Urinary bladder (tissue), 4 donors: Measurements from ENCODE around the gene COL9A2. TPM values are rescaled to one million over a fixed set of nuclear protein-coding genes. Genes with fewer than 3 reads are reported as not detected.
A peak's percentile ranks its signal among the peaks of the same experiment; 100 is the strongest.

Experiments used
- DNase-seq: peaks from one replicate; pipeline ENCODE4 v3.0.0-alpha.2; 2015; ENCODE audit errors: extremely low spot score
- H3K27ac ChIP-seq: one replicate; pipeline ENCODE4 v1.5.1; 2013; ENCODE audit warnings: low read depth, mild to moderate bottlenecking, moderate library complexity
- H3K36me3 ChIP-seq: one replicate; pipeline ENCODE4 v1.6.1; 2013; ENCODE audit warnings: mild to moderate bottlenecking, moderate library complexity; ENCODE audit not compliant: insufficient read depth
- H3K4me1 ChIP-seq: one replicate; pipeline ENCODE4 v1.6.1; 2013; ENCODE audit warnings: mild to moderate bottlenecking, moderate library complexity; ENCODE audit not compliant: insufficient read depth
- H3K4me3 ChIP-seq: one replicate; pipeline ENCODE4 v1.5.1; 2013; ENCODE audit warnings: low read depth, low read length
- WGBS: extraction: QIAGEN DNeasy Blood & Tissue Kit; methylation state at CpG from one replicate; pipeline ENCODE4 v1.1.7; 2013; 5-methylcytosine and 5-hydroxymethylcytosine counted together
- polyA plus RNA-seq: library from polyadenylated mRNA; stranded (reverse); fragments of 200-250 nt; gene quantifications from one replicate; pipeline ENCODE4 v1.2.3, GENCODE V29; 2013
- total RNA-seq: library from RNA; depleted of rRNA; stranded (reverse); fragments of >200 nt; gene quantifications from one replicate; pipeline ENCODE4 v1.2.3, GENCODE V29; 2014
- donor health status: healthy with polysubstance abuse.
- donor health status: healthy.

COL9A2 gene
- total and polyA plus RNA-seq, 2 donors = 8.7 to 11.2 TPM

GRCh38 chr1:40314721-40315238 lies 2.3 kb downstream of the COL9A2 start:
- H3K4me1 ChIP-seq = no peaks in the 10 kb centered on the region
- H3K4me3 ChIP-seq = peak overlapping the region; percentile 16
- no peak overlapping the region for H3K27ac ChIP-seq
- no peak for DNase-seq
- no peaks in the 10 kb centered on the region for H3K36me3 ChIP-seq
- WGBS = 30% methylated on average over 13 of the region's 13 CpGs

GRCh38 chr1:40313958-40314720 lies 2.9 kb downstream of the COL9A2 start:
- no peak for DNase-seq
- 87% methylated on average over 9 of the region's 9 CpGs for WGBS
- Histone ChIP-seq H3K36me3 (no peaks in the 10 kb centered on the region), H3K4me1 (no peaks in the 10 kb centered on the region), H3K27ac (no peak overlapping the region), H3K4me3 (no peak overlapping the region)

GRCh38 chr1:40313329-40313957 lies 3.6 kb downstream of the COL9A2 start:
- H3K4me1 ChIP-seq = no peaks in the 10 kb centered on the region
- no peaks in the 10 kb centered on the region for H3K36me3 ChIP-seq
- no peak overlapping the region for H3K27ac ChIP-seq
- no peak overlapping the region for H3K4me3 ChIP-seq
- WGBS = 88% methylated on average over 5 of the region's 5 CpGs
- DNase-seq = no peak

GRCh38 chr1:40312238-40313205 lies 4.6 kb downstream of the COL9A2 start:
- H3K36me3 ChIP-seq = no peaks in the 10 kb centered on the region
- no peaks in the 10 kb centered on the region for H3K4me1 ChIP-seq
- H3K27ac ChIP-seq = no peak overlapping the region
- no peak for DNase-seq
- H3K4me3 ChIP-seq = no peak overlapping the region
- WGBS = 71% methylated on average over 10 of the region's 10 CpGs

GRCh38 chr1:40311692-40312091 lies 5.4 kb downstream of the COL9A2 start:
- Histone ChIP-seq H3K4me3 (no peak overlapping the region), H3K27ac (no peak overlapping the region), H3K36me3 (no peaks in the 10 kb centered on the region), H3K4me1 (no peaks in the 10 kb centered on the region)
- 95% methylated on average over 5 of the region's 5 CpGs for WGBS
- DNase-seq = no peak

- no peak for DNase-seq
- H3K36me3 ChIP-seq = no peaks in the 10 kb centered on the region
- 84% methylated on average over 22 of the region's 22 CpGs for WGBS
- H3K4me1 ChIP-seq = no peaks in the 10 kb centered on the region
- no peak overlapping the region for H3K27ac ChIP-seq
- no peak overlapping the region for H3K4me3 ChIP-seq
Measured at GRCh38 chr1:40310983-40311642, 6.0 kb downstream of the COL9A2 start.

GRCh38 chr1:40310129-40310461 lies 7.0 kb downstream of the COL9A2 start:
- WGBS = 74% methylated on average over 2 of the region's 2 CpGs
- DNase-seq = no peak
- H3K27ac ChIP-seq = no peak overlapping the region
- no peaks in the 10 kb centered on the region for H3K36me3 ChIP-seq
- no peak overlapping the region for H3K4me3 ChIP-seq
- no peaks in the 10 kb centered on the region for H3K4me1 ChIP-seq

- no peak for DNase-seq
- 81% methylated on average over 8 of the region's 8 CpGs for WGBS
- Histone ChIP-seq H3K4me3 (no peak overlapping the region), H3K4me1 (no peaks in the 10 kb centered on the region), H3K27ac (no peak overlapping the region), H3K36me3 (no peaks in the 10 kb centered on the region)
Measured at GRCh38 chr1:40309374-40310128, 7.5 kb downstream of the COL9A2 start.

- no peak overlapping the region for H3K27ac ChIP-seq
- no peak for DNase-seq
- no peak overlapping the region for H3K4me3 ChIP-seq
- no peaks in the 10 kb centered on the region for H3K4me1 ChIP-seq
- 69% methylated on average over 6 of the region's 6 CpGs for WGBS
- H3K36me3 ChIP-seq = no peaks in the 10 kb centered on the region
Measured at GRCh38 chr1:40308036-40308727, 8.9 kb downstream of the COL9A2 start.

GRCh38 chr1:40307186-40307585 lies 9.9 kb downstream of the COL9A2 start:
- Histone ChIP-seq H3K36me3 (no peaks in the 10 kb centered on the region), H3K27ac (no peak overlapping the region), H3K4me1 (no peaks in the 10 kb centered on the region), H3K4me3 (no peak overlapping the region)
- WGBS = 97% methylated on average over 6 of the region's 6 CpGs
- no peak for DNase-seq

GRCh38 chr1:40306296-40306695 lies 10.8 kb downstream of the COL9A2 start:
- Histone ChIP-seq H3K36me3 (no peaks in the 10 kb centered on the region), H3K4me3 (no peak overlapping the region), H3K4me1 (no peaks in the 10 kb centered on the region), H3K27ac (no peak overlapping the region)
- DNase-seq = no peak
- WGBS = 90% methylated on average over 4 of the region's 4 CpGs

GRCh38 chr1:40305871-40306270 lies 11.2 kb downstream of the COL9A2 start:
- no peak overlapping the region for H3K27ac ChIP-seq
- no peaks in the 10 kb centered on the region for H3K36me3 ChIP-seq
- DNase-seq = no peak
- H3K4me3 ChIP-seq = no peak overlapping the region
- no peaks in the 10 kb centered on the region for H3K4me1 ChIP-seq
- WGBS = 86% methylated on average over 2 of the region's 2 CpGs
